Smooth muscle cell of the pulmonary artery (primary cell): ENCODE data around the gene MIB1. TPM values are rescaled to one million over a fixed set of nuclear protein-coding genes. Genes with fewer than 3 reads are reported as not detected.

Experiments
- total RNA-seq: library from RNA; depleted of rRNA; stranded (reverse); fragments of >200 nt; gene quantifications from 2 replicates; pipeline ENCODE4 v1.2.3, GENCODE V29; 2014

Gene MIB1
- total RNA-seq, result 60.9 and 63.2 TPM in 2 replicates

GRCh38 chr18:21740538-21741311 lies at the start of gene MIB1:
MIB1 (plus strand) TSS chr18:21740792; CDS start chr18:21741584, 792 bp downstream.

DNA sequence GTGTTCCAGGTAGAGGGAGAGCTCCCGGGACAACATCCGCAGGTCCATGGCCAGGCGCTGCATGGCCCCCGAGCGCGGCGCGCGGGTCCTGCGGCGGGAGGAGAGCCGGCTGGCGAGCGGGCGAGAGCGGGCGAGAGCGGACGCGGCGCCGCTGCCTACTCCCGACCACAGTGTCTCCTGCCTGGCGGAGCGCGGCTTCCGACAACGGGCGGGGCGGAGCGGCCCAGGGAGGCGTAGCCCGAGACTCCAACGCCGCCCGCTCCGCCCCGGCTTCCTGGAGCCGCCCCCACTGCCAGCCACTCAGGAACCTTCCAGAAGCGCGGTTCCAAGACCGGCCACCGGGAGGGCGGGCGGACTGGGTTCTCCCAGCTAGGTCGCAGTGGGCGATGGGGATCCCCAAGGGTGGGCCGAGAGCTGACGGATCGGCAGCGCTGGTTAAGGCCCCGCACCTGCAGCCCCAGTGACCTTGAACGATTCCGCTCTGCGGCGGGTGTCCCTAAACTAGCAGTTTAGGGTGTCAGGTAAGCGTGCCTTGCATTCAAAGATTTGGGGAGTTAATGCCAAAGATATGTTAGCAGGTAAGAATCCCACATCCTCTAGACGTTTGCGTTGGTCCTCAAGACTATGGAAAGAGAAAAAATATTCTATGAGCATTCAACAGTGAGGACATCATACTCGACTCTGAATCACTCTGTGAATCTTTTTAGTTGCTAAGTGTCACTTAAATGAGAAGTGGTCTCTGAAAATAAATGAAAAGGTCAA lies 35.8 kb upstream of the MIB1 start, which contains the start of gene ABHD3:
Gene ABHD3 (minus strand): TSS at position 172 of the 762 bp plus-strand sequence. CDS start 109 bp downstream, at position 63.

Other genes with a start within 250 kb of the MIB1 start
- 12.0 and 13.8 TPM in 2 replicates for gene ESCO1, start 140.1 kb upstream of the MIB1 start, total RNA-seq
- 8.4 and 11.1 TPM in 2 replicates for gene SNRPD1, start 128.5 kb upstream of the MIB1 start, total RNA-seq
- 4.9 and 6.4 TPM in 2 replicates for gene ABHD3, start 36.0 kb upstream of the MIB1 start, total RNA-seq